HG03066 (cell line): ENCODE measurements around the gene MST1R.

ENCODE experiments used
- ATAC-seq: cut with Tn5 transposase; IDR thresholded peaks from one replicate; pipeline ENCODE4 v1.9.1; 2021; ENCODE audit warnings: low read depth; ENCODE audit not compliant: unreplicated experiment

Gene MST1R

GRCh38 chr3:49841806-49842205 is 61.9 kb downstream of the MST1R start:
- no peak for ATAC-seq

- ATAC-seq, result no peak
Observed at GRCh38 chr3:49841126-49841696, 62.5 kb downstream of the MST1R start.

GRCh38 chr3:49840388-49840787 is 63.3 kb downstream of the MST1R start:
- ATAC-seq, result no peak

- ATAC-seq, result no peak
Observed at GRCh38 chr3:49839193-49839809, 64.4 kb downstream of the MST1R start.
